Activated CD4-positive, alpha-beta T cell treated with anti-CD3 and anti-CD28 coated beads for 24 hours (primary cell): ENCODE measurements around the gene COL17A1.

Source experiments
- DNase-seq, 2 donors: peaks; one replicate each; pipeline ENCODE4 v3.0.0-alpha.2; 2020; ENCODE audit warnings: low read depth in 2 of 2

COL17A1 gene

DNA sequence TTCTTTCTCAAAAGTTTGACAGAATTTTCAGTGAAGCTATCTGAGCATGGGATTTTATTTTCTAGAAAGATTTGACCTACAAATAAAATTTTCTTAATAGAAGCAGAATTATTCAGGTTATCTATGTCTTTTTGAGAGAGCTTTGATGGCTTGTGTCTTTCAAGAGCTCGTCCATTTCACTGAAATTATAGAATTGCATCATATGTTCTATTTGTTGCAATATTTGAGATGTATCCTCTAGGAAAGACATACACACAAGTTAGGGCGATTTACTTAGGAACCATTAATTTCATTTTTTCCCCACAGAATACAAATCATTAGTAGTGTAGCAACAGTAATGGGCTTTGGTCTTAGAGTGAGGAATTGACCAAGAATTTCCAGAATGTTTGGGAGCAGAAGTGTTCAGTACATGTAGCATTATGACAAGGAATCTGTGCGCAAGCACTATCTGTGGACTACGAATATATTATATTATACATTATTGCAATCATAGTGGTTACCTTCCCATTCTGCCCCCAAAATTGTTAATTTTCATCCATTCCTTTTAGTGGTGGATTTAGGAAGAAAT, 12.8 kb upstream of the COL17A1 start:
- no peak for DNase-seq

GRCh38 chr10:104096692-104097091, 11.0 kb upstream of the COL17A1 start:
- DNase-seq = no peak

DNA sequence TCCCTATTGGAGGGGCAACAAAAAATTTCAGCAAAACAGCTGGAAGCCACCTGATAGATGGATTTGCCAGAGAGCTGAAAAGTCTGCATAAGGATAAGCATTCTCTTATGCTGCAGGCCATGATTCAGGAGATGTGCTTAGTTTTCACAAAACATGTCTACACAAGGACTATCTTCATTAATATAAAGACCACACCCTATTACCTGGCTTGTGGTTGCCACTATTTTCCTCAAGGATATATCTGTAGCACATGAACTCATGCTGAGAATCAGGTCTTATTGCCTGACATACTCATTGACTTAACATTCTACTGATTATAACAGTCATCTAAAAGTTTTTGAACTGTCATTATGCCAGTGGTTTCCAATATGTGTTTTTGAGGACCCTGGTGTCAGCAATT, 7.1 kb upstream of the COL17A1 start:
- DNase-seq = no peak

DNA sequence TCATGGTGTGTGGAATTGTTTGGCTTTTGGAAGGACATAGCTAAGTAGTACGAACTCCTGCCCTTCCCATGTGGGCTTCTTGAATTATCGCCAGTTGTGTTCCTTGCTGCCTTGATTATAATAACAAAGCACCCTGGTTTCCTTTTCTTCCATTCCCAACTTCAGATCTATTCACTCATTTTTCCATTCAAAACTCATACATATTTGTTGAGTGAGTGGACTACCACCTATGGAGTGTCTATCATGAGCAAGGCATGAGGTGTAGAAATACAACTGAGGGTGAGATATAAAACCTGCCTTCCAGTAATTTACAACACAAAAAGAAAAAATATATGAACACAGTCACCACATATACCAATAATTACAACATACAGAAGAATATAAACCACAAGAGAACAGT, 4.9 kb upstream of the COL17A1 start:
- DNase-seq = no peak

GRCh38 chr10:104089621-104090020, 3.9 kb upstream of the COL17A1 start:
- no peak for DNase-seq

- no peak for DNase-seq
Measured at GRCh38 chr10:104088239-104088638, 2.6 kb upstream of the COL17A1 start.

DNA sequence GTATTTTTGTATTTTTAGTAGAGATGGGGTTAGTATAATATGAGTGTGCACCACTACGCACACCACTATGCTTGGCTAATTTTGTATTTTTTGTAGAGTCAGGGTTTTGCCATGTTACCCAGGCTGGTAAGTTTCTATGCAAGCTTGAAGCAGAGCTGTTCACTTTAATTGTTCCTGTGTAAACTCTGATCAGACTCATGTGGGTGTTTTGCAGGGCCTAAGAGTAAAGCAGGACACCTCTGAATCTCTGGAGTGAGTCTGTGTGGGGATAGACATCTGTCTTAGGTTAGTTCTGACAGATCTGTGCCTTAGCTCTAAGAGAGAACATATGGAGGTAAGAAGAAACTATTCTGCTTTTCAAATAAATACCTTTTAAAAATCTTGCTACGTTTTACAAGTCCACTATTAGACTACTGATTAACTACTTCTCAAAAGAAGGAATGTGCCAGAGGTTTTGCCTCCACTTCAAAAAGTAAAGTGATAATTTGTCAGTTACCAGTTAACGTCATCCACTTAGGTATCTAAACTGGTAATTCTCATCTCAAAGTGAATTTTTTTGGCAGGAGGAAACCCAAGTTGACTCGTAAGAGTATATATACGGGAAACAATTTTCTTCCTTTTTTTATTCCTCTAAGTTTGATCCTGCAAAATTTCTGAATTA, 1.1 kb downstream of the COL17A1 start:
- no peak for DNase-seq

DNA sequence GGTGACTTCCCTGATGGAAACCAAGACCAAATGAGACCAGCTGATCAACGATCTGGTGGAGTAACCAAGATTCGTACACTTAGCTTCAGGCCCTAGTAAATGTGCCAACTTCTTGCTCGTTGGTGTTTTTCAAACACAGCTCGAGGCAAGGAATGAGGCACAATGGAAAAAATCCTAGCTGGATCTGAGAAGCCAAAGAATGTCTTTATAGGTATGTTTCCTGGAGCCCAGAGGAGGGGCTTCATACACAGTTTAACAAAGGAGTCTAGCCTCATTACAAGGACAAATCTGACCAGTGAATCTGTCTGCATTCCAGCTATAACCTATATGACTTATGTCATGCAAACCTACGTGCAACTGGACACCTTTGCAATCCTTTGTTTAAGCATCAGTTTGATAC, 3.7 kb downstream of the COL17A1 start:
- DNase-seq = no peak

- DNase-seq = no peak
Measured at GRCh38 chr10:104080762-104081161, 4.9 kb downstream of the COL17A1 start.

GRCh38 chr10:104077663-104078151, 8.0 kb downstream of the COL17A1 start:
- no peak for DNase-seq

DNA sequence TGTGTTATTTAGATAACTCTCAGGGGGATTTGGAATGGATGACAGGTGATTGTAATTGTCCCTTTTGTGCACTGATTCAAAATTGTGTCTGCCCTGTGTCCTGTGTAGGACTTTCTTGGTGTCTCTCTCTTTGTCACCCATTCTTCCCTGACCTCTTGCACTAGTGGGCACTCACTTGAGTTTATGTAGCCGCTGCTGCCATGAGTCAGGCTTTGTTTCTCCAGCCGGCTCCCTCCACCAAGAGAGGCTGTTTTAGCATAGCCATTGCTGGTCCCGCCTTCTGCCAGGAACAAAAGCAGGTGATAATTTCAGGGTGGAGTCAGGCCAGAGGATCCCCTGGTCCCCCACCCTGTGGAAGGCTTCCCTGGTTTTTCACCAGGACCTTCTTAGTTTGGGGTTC, 8.4 kb downstream of the COL17A1 start:
- DNase-seq = no peak

DNA sequence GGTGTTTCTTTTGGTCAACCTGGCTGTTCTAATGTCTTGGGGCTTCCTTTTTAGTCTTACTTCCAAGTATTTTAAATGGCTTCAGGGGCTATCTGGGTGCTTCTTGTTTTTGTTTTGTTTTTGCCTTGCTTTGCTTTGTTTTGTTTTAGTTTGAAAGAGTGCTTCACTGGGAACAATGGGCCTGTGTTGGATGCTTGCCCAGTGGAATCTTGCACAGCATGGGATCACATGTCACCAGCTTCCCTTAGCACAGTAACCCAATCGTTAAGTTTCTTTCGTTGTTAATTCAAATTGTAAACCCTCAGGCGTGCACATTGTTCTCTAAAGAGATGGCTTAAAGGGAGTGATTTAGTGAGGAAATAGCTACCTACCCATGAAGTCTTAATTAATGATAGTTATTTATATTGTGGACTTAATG, 8.9 kb downstream of the COL17A1 start:
- no peak for DNase-seq

DNA sequence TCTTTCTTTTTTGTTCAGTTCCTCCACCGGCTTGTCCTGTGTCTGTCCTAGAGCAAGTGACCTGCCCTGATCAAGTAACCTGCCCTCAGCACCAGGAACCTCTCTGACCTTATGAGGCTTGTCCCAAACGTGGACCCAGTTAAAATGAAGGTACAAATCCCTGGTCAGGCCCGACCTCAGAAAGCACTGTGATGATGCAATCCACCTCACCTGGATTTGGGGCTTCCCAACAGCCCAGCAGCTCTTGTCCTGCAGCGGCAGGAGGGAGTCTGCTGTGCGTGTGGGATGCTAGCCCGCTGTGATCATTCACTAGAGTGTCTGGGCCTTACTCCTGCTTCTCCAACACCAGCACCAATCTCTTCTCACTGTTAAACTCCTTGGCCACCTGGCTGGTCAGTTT, 11.2 kb downstream of the COL17A1 start:
- DNase-seq = no peak

DNA sequence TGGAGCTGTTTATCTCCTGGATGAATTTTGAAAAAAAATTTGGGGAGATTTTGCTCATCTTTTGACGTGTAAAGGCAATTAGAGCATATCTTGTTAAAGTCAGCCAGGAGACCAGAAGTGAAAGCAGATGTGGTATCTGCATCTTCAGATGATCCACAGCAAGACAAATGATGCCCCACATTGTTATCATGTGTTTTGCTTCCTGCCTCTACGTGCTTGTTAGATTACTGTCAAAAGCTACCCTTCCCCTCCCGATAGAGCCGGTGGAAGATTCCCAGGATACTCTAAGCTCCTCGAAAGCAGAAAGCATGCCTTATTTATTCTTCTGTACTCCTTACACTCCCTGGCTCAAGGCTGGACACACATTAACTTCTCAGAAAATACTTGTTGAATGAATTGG, 12.9 kb downstream of the COL17A1 start:
- DNase-seq = no peak

- no peak for DNase-seq
Measured at GRCh38 chr10:104069613-104070012, 16.1 kb downstream of the COL17A1 start.

DNA sequence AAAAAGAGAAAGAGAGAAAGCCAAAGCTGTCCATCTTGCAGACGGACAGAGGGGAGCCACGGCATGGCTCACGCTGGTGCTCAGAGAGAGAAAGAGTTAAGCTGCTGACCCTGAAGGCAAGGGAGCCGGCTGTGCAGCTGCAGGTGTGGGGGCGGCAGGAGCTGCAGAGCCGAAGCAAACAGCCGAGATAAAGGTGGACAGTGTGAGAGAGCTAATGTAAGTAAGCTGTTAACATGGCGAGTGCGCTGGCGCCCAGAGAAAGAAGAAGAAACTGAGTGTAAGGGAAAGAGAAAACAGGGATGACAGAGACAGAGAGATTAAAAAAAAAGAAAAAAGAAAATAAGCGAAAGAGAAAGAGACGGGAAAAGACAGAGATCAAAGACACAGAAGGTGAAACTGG, 18.2 kb downstream of the COL17A1 start:
- DNase-seq = no peak

GRCh38 chr10:104066945-104067344, 18.7 kb downstream of the COL17A1 start:
- DNase-seq = no peak

DNA sequence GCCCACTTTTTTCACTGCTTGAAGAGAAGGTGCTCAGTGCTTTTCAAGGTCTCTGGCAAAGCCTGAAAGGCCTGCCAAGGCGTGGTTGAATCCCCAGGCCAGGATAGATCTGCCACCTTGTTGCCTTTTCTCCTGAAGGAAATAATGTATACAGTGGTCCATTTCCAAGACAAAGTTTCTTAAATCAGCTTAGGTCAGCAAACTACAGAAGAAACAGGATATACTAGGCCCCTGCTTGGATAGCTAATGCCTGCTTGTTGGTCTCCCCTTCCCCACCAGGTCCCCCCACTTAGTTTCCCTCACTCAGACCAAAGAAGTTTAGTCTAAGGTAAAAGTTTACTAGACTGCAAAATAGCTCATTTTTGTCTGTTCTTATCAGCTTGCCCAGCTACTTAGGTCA, 19.9 kb downstream of the COL17A1 start:
- DNase-seq = no peak

DNA sequence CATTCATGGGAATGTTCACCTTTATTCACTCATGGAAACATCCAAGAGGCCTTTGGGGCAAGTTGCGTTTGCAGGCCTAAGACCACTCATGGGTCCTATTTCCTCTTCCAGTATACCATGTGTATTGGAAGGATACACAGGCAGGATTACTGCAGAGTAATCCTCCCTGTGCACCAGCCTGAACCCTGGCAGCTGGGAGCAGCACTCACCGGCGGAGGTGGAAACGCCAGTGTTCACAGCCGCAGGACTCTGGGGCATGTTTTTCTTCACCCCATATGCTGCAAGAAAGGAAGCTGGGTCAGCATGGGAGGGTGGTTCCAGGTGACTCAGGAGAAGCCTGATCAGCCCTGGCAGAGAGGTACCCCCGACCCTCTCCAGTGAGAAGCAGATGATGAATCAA, 24.5 kb downstream of the COL17A1 start:
- no peak for DNase-seq

GRCh38 chr10:104059364-104059763, 26.3 kb downstream of the COL17A1 start:
- DNase-seq = no peak

GRCh38 chr10:104057717-104058116, 28.0 kb downstream of the COL17A1 start:
- no peak for DNase-seq

GRCh38 chr10:104056619-104057273, 28.9 kb downstream of the COL17A1 start:
- DNase-seq = no peak

- DNase-seq = no peak
Measured at GRCh38 chr10:104054430-104054829, 31.2 kb downstream of the COL17A1 start.
